SK-N-MC (cell line): ENCODE results near the gene IL12B.

ENCODE experiments used
- EZH2 ChIP-seq: fragments of 200-600 bp; sonication (generic); IDR thresholded peaks from one replicate; pipeline ENCODE4 v1.6.1; 2017; ENCODE audit warnings: antibody characterized with exemption
- FOXP2 ChIP-seq: optimal IDR thresholded peaks from 2 replicates; pipeline ENCODE3; 2011; ENCODE audit warnings: mild to moderate bottlenecking, moderate library complexity; ENCODE audit not compliant: insufficient read depth; ENCODE audit errors: extremely low read length, control extremely low read depth
- POLR2AphosphoS5 ChIP-seq: IDR thresholded peaks from 2 replicates; pipeline ENCODE4 v1.6.1; 2012; ENCODE audit warnings: mild to moderate bottlenecking, low read depth, low read length, borderline replicate concordance

- TF ChIP-seq EZH2 (no peak), POLR2AphosphoS5 (no peak), FOXP2 (no peak)
These were observed 2.7 kb upstream of the IL12B start for GRCh38 chr5:159332800-159333544.
